ENCODE measurements around the gene ARRB1.

ARRB1 gene

GRCh38 chr11:75287579-75287978 is 63.9 kb downstream of the ARRB1 start:
- H2AFZ ChIP-seq (ENCODE audit: insufficient read depth, low read length, poor library complexity), result no peak overlapping the region
- DNase-seq, result no peak
- H2AK5ac ChIP-seq (ENCODE audit: low read length), result no peak overlapping the region
- no peak overlapping the region for H2BK5ac ChIP-seq (ENCODE audit: low read depth, low read length, poor library complexity)
- H4K91ac ChIP-seq (ENCODE audit: low read depth, low read length), result no peak overlapping the region
- no peak overlapping the region for H4K8ac ChIP-seq (ENCODE audit: low read depth, low read length)
- H3K18ac ChIP-seq (ENCODE audit: low read length), result no peak overlapping the region
- peaks cover 30 to 35% of the 10 kb centered on the region in 2 experiments for H3K36me3 ChIP-seq (ENCODE audit: control insufficient read depth in 1 of 2, insufficient read depth in 2 of 2, low read length in 2 of 2)
- H3K79me1 ChIP-seq (ENCODE audit: low read length), result no peaks in the 10 kb centered on the region
- H3K4ac ChIP-seq (ENCODE audit: low read depth, low read length), result no peak overlapping the region
- H3K4me2 ChIP-seq (ENCODE audit: low read length), result no peak overlapping the region
- no peak overlapping the region for H3K4me3 ChIP-seq (ENCODE audit: low read depth, low read length)
- H3K79me2 ChIP-seq (ENCODE audit: control insufficient read depth, insufficient read depth, low read length, poor library complexity), result no peaks in the 10 kb centered on the region
- H4K12ac ChIP-seq (ENCODE audit: low read depth, low read length), result no peak overlapping the region
- no peaks in the 10 kb centered on the region for H3K27me3 ChIP-seq (ENCODE audit: insufficient read depth, low read length)
- H3K14ac ChIP-seq (ENCODE audit: low read length), result no peak overlapping the region
- H2BK120ac ChIP-seq (ENCODE audit: insufficient read depth, low read length, poor library complexity), result no peak overlapping the region
- H3K27ac ChIP-seq (ENCODE audit: low read depth, low read length), result no peak overlapping the region
- no peak overlapping the region for H2BK12ac ChIP-seq (ENCODE audit: low read length)
- no CpG with 5 or more reads among the region's 17 CpGs for WGBS (ENCODE audit: extremely low coverage, insufficient coverage, insufficient read length)
- H3K9me3 ChIP-seq (ENCODE audit: insufficient read depth, low read depth, low read length), result peaks cover 2% of the 10 kb centered on the region
- H3K4me1 ChIP-seq (ENCODE audit: control insufficient read depth in 1 of 2, insufficient read depth in 2 of 2, low read length in 2 of 2), result peaks cover 8 to 12% of the 10 kb centered on the region in 2 experiments
- no peak overlapping the region for H3K9ac ChIP-seq (ENCODE audit: low read length)
- no peak overlapping the region for H3K23ac ChIP-seq (ENCODE audit: low read length)

- Histone ChIP-seq H2AK5ac (ENCODE audit: low read length) (no peak overlapping the region), H3K79me2 (ENCODE audit: control insufficient read depth, insufficient read depth, low read length, poor library complexity) (no peaks in the 10 kb centered on the region), H3K27me3 (ENCODE audit: insufficient read depth, low read length) (no peaks in the 10 kb centered on the region), H2BK5ac (ENCODE audit: low read depth, low read length, poor library complexity) (no peak overlapping the region), H3K4me2 (ENCODE audit: low read length) (no peak overlapping the region), H3K27ac (ENCODE audit: low read depth, low read length) (no peak overlapping the region), H4K12ac (ENCODE audit: low read depth, low read length) (no peak overlapping the region), H3K9me3 (ENCODE audit: insufficient read depth, low read depth, low read length) (peaks cover 2% of the 10 kb centered on the region), H2AFZ (ENCODE audit: insufficient read depth, low read length, poor library complexity) (no peak overlapping the region), H3K4ac (ENCODE audit: low read depth, low read length) (no peak overlapping the region), H2BK120ac (ENCODE audit: insufficient read depth, low read length, poor library complexity) (no peak overlapping the region), H3K14ac (ENCODE audit: low read length) (no peak overlapping the region), H3K4me3 (ENCODE audit: low read depth, low read length) (no peak overlapping the region), H3K79me1 (ENCODE audit: low read length) (no peaks in the 10 kb centered on the region), H3K4me1 (ENCODE audit: control insufficient read depth in 1 of 2, insufficient read depth in 2 of 2, low read length in 2 of 2) (peaks cover 8 to 12% of the 10 kb centered on the region in 2 experiments), H3K36me3 (ENCODE audit: control insufficient read depth in 1 of 2, insufficient read depth in 2 of 2, low read length in 2 of 2) (peaks cover 30 to 40% of the 10 kb centered on the region in 2 experiments), H3K23ac (ENCODE audit: low read length) (no peak overlapping the region), H3K18ac (ENCODE audit: low read length) (no peak overlapping the region), H4K8ac (ENCODE audit: low read depth, low read length) (no peak overlapping the region), H3K9ac (ENCODE audit: low read length) (no peak overlapping the region), H2BK12ac (ENCODE audit: low read length) (no peak overlapping the region), H4K91ac (ENCODE audit: low read depth, low read length) (no peak overlapping the region)
- no CpG with 5 or more reads among the region's 14 CpGs for WGBS (ENCODE audit: extremely low coverage, insufficient coverage, insufficient read length)
- DNase-seq, result no peak
Measured at GRCh38 chr11:75286826-75287465, 64.5 kb downstream of the ARRB1 start.

DNA sequence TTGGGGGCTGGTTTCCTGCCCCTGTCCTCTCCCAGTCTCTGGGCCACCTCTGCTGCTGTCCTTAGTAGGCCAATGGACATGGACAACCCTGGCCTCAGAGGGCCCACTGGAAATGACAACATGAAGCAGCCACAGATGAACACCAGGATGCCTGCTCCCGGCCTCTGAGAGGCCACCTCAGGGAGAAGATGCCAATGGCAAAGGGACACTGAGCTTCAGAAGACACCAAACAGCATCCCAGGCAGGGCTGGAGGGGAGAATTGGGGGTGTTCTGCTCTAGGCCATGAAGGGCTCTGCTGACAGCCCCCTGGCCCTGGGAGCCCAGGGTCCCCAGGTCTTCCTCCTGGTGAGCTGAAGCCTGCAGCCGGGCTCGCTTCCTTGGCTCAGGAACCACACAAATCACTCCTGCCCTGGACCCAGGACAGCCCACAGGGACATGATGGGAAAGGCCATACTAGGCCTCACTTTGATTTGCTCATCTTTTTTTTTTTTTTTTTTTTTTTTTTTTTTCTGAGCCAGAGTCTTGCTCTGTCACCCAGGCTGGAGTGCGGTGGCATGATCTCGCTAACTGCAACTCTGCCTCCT is 65.6 kb downstream of the ARRB1 start:
- H2BK12ac ChIP-seq (ENCODE audit: low read length), result no peak overlapping the region
- H3K79me1 ChIP-seq (ENCODE audit: low read length), result no peaks in the 10 kb centered on the region
- H3K4me3 ChIP-seq (ENCODE audit: low read depth, low read length), result no peak overlapping the region
- H3K9ac ChIP-seq (ENCODE audit: low read length), result no peak overlapping the region
- no peak overlapping the region for H4K8ac ChIP-seq (ENCODE audit: low read depth, low read length)
- H3K14ac ChIP-seq (ENCODE audit: low read length), result no peak overlapping the region
- H3K23ac ChIP-seq (ENCODE audit: low read length), result no peak overlapping the region
- H3K4me1 ChIP-seq (ENCODE audit: control insufficient read depth in 1 of 2, insufficient read depth in 2 of 2, low read length in 2 of 2), result peaks cover 8 to 12% of the 10 kb centered on the region in 2 experiments
- no peak overlapping the region for H4K12ac ChIP-seq (ENCODE audit: low read depth, low read length)
- H3K4ac ChIP-seq (ENCODE audit: low read depth, low read length), result no peak overlapping the region
- no CpG with 5 or more reads among the region's 5 CpGs for WGBS (ENCODE audit: extremely low coverage, insufficient coverage, insufficient read length)
- H2AK5ac ChIP-seq (ENCODE audit: low read length), result no peak overlapping the region
- H3K9me3 ChIP-seq (ENCODE audit: insufficient read depth, low read depth, low read length), result no peaks in the 10 kb centered on the region
- H4K91ac ChIP-seq (ENCODE audit: low read depth, low read length), result no peak overlapping the region
- no peaks in the 10 kb centered on the region for H3K27me3 ChIP-seq (ENCODE audit: insufficient read depth, low read length)
- no peak overlapping the region for H3K18ac ChIP-seq (ENCODE audit: low read length)
- no peak overlapping the region for H3K4me2 ChIP-seq (ENCODE audit: low read length)
- H2AFZ ChIP-seq (ENCODE audit: insufficient read depth, low read length, poor library complexity), result no peak overlapping the region
- H2BK120ac ChIP-seq (ENCODE audit: insufficient read depth, low read length, poor library complexity), result no peak overlapping the region
- H3K36me3 ChIP-seq (ENCODE audit: control insufficient read depth in 1 of 2, insufficient read depth in 2 of 2, low read length in 2 of 2), result peaks cover 40 to 51% of the 10 kb centered on the region in 2 experiments
- H3K79me2 ChIP-seq (ENCODE audit: control insufficient read depth, insufficient read depth, low read length, poor library complexity), result no peaks in the 10 kb centered on the region
- H3K27ac ChIP-seq (ENCODE audit: low read depth, low read length), result no peak overlapping the region
- no peak overlapping the region for H2BK5ac ChIP-seq (ENCODE audit: low read depth, low read length, poor library complexity)
- DNase-seq, result no peak

GRCh38 chr11:75283391-75283931 is 68.0 kb downstream of the ARRB1 start:
- no CpG with 5 or more reads among the region's 16 CpGs for WGBS (ENCODE audit: extremely low coverage, insufficient coverage, insufficient read length)
- peaks cover 8 to 15% of the 10 kb centered on the region in 2 experiments for H3K4me1 ChIP-seq (ENCODE audit: control insufficient read depth in 1 of 2, insufficient read depth in 2 of 2, low read length in 2 of 2)
- no peak overlapping the region for H2AFZ ChIP-seq (ENCODE audit: insufficient read depth, low read length, poor library complexity)
- no peaks in the 10 kb centered on the region for H3K79me1 ChIP-seq (ENCODE audit: low read length)
- H3K9me3 ChIP-seq (ENCODE audit: insufficient read depth, low read depth, low read length), result no peaks in the 10 kb centered on the region
- H3K18ac ChIP-seq (ENCODE audit: low read length), result no peak overlapping the region
- H3K14ac ChIP-seq (ENCODE audit: low read length), result no peak overlapping the region
- no peak overlapping the region for H2BK120ac ChIP-seq (ENCODE audit: insufficient read depth, low read length, poor library complexity)
- H3K4me3 ChIP-seq (ENCODE audit: low read depth, low read length), result no peak overlapping the region
- peaks cover 42 to 54% of the 10 kb centered on the region in 2 experiments for H3K36me3 ChIP-seq (ENCODE audit: control insufficient read depth in 1 of 2, insufficient read depth in 2 of 2, low read length in 2 of 2)
- no peak overlapping the region for H3K27ac ChIP-seq (ENCODE audit: low read depth, low read length)
- H4K8ac ChIP-seq (ENCODE audit: low read depth, low read length), result no peak overlapping the region
- DNase-seq, result no peak
- no peak overlapping the region for H3K9ac ChIP-seq (ENCODE audit: low read length)
- H2AK5ac ChIP-seq (ENCODE audit: low read length), result no peak overlapping the region
- no peak overlapping the region for H4K12ac ChIP-seq (ENCODE audit: low read depth, low read length)
- H4K91ac ChIP-seq (ENCODE audit: low read depth, low read length), result no peak overlapping the region
- no peak overlapping the region for H3K4ac ChIP-seq (ENCODE audit: low read depth, low read length)
- no peaks in the 10 kb centered on the region for H3K79me2 ChIP-seq (ENCODE audit: control insufficient read depth, insufficient read depth, low read length, poor library complexity)
- no peak overlapping the region for H2BK12ac ChIP-seq (ENCODE audit: low read length)
- H3K23ac ChIP-seq (ENCODE audit: low read length), result no peak overlapping the region
- H3K4me2 ChIP-seq (ENCODE audit: low read length), result no peak overlapping the region
- no peaks in the 10 kb centered on the region for H3K27me3 ChIP-seq (ENCODE audit: insufficient read depth, low read length)
- H2BK5ac ChIP-seq (ENCODE audit: low read depth, low read length, poor library complexity), result no peak overlapping the region
